Measurements from ENCODE around the gene STK35.

- TF ChIP-seq POLR2A (IDR thresholded peaks at IDR 0.05; ENCODE audit: low read length): no peak
- TF ChIP-seq GATA1 (IDR thresholded peaks at IDR 0.05; ENCODE audit: low read depth, low read length): no peak
Observed at GRCh38 chr20:2059411-2059810, 42.2 kb upstream of the STK35 start.

Data from erythroblast (primary cell).